Calu3 (cell line): ENCODE measurements around the gene WDR31. TPM values are rescaled to one million over a fixed set of nuclear protein-coding genes. Genes with fewer than 3 reads are reported as not detected.

Experiments
- BruUV-seq: library from RNA; stranded (reverse); fragments of 400-500 nt; replicated peaks from 2 replicates; lab custom pipeline; 2021; lab: Mats Ljungman, UMichigan
- CTCF ChIA-PET: fragments of 300-600 bp; sonication (Branson Sonifier 250); formaldehyde crosslinking; loops from one replicate; lab custom pipeline; 2022; ENCODE audit warnings: antibody characterized with exemption; lab: Charles Lee
- DNase-seq: peaks from one replicate; pipeline ENCODE4 v3.0.0; 2022
- H3K27ac Mint-ChIP-seq: one replicate; pipeline ENCODE4 v1.8.0; 2022; ENCODE audit warnings: mixed read lengths; ENCODE audit not compliant: unreplicated experiment
- H3K27me3 Mint-ChIP-seq: one replicate; pipeline ENCODE4 v1.8.0; 2022; ENCODE audit warnings: mixed read lengths; ENCODE audit not compliant: unreplicated experiment
- H3K36me3 Mint-ChIP-seq: one replicate; pipeline ENCODE4 v1.8.0; 2022; ENCODE audit warnings: mild to moderate bottlenecking, moderate library complexity, mixed read lengths; ENCODE audit not compliant: insufficient read depth, unreplicated experiment
- H3K4me1 Mint-ChIP-seq: one replicate; pipeline ENCODE4 v1.8.0; 2022; ENCODE audit warnings: mild to moderate bottlenecking, low read depth, mixed read lengths; ENCODE audit not compliant: unreplicated experiment
- H3K4me3 Mint-ChIP-seq: one replicate; pipeline ENCODE4 v1.8.0; 2022; ENCODE audit warnings: mild to moderate bottlenecking, low read depth, moderate library complexity, mixed read lengths; ENCODE audit not compliant: unreplicated experiment
- H3K9me3 Mint-ChIP-seq: one replicate; pipeline ENCODE4 v1.8.0; 2022; ENCODE audit warnings: low read depth, mixed read lengths; ENCODE audit not compliant: unreplicated experiment
- intact Hi-C: fragments of 100-400 bp; cut with micrococcal nuclease; formaldehyde crosslinking; loops from one replicate; pipeline ENCODE4 v1.10.0; 2022; ENCODE audit not compliant: unreplicated experiment
- total RNA-seq: library from RNA; stranded (reverse); gene quantifications from 2 replicates; pipeline ENCODE4 v1.2.3, GENCODE V29; 2022
- TF ChIP-seq, protein P1 (sequence below): fragments of 200-600 bp; IDR thresholded peaks from one replicate; pipeline ENCODE4 v1.8.0; 2022; ENCODE audit warnings: antibody characterized with exemption; ENCODE audit not compliant: unreplicated experiment

The WDR31 gene
- total RNA-seq, 1 experiment from 2014 or later = 3.1 TPM

- H3K27ac Mint-ChIP-seq = no peak overlapping the region
- H3K27me3 Mint-ChIP-seq = no peaks in the 10 kb centered on the region
- no peaks in the 10 kb centered on the region for H3K9me3 Mint-ChIP-seq
- peaks cover 25% of the 10 kb centered on the region for H3K4me1 Mint-ChIP-seq
- intact Hi-C loops = no loop called here
- BruUV-seq = no TSS peak
- no peak overlapping the region for H3K4me3 Mint-ChIP-seq
- DNase-seq = no peak
- H3K36me3 Mint-ChIP-seq = peaks cover 21% of the 10 kb centered on the region
- CTCF ChIA-PET = no interaction called here
- TF ChIP-seq, protein P1, sequence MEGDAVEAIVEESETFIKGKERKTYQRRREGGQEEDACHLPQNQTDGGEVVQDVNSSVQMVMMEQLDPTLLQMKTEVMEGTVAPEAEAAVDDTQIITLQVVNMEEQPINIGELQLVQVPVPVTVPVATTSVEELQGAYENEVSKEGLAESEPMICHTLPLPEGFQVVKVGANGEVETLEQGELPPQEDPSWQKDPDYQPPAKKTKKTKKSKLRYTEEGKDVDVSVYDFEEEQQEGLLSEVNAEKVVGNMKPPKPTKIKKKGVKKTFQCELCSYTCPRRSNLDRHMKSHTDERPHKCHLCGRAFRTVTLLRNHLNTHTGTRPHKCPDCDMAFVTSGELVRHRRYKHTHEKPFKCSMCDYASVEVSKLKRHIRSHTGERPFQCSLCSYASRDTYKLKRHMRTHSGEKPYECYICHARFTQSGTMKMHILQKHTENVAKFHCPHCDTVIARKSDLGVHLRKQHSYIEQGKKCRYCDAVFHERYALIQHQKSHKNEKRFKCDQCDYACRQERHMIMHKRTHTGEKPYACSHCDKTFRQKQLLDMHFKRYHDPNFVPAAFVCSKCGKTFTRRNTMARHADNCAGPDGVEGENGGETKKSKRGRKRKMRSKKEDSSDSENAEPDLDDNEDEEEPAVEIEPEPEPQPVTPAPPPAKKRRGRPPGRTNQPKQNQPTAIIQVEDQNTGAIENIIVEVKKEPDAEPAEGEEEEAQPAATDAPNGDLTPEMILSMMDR = no peak
Measured at GRCh38 chr9:113337714-113338113, 2.4 kb downstream of the WDR31 start.

- intact Hi-C loops = no loop called here
- H3K4me3 Mint-ChIP-seq = no peak overlapping the region
- CTCF ChIA-PET = no interaction called here
- no peaks in the 10 kb centered on the region for H3K27me3 Mint-ChIP-seq
- DNase-seq = no peak
- H3K27ac Mint-ChIP-seq = no peak overlapping the region
- no peaks in the 10 kb centered on the region for H3K4me1 Mint-ChIP-seq
- TF ChIP-seq, protein P1 = no peak
- BruUV-seq = no TSS peak
- no peaks in the 10 kb centered on the region for H3K9me3 Mint-ChIP-seq
- no peaks in the 10 kb centered on the region for H3K36me3 Mint-ChIP-seq
Measured at GRCh38 chr9:113331780-113332179, 8.3 kb downstream of the WDR31 start.

GRCh38 chr9:113328045-113328782 lies 11.9 kb downstream of the WDR31 start:
- Mint-ChIP-seq H3K4me1 (no peaks in the 10 kb centered on the region), H3K27me3 (no peaks in the 10 kb centered on the region), H3K27ac (no peak overlapping the region), H3K9me3 (no peaks in the 10 kb centered on the region), H3K36me3 (no peaks in the 10 kb centered on the region), H3K4me3 (no peak overlapping the region)
- TF ChIP-seq, protein P1 = no peak
- no peak for DNase-seq
- no TSS peak for BruUV-seq
- intact Hi-C loops = no loop called here
- CTCF ChIA-PET = interaction anchor here (0.6 kb wide), 1 partner anchor 306 kb away, joined by 5 read pairs; no protein-coding TSS in a partner anchor

GRCh38 chr9:113326230-113326629 lies 13.8 kb downstream of the WDR31 start:
- TF ChIP-seq, protein P1 = no peak
- no peak for DNase-seq
- intact Hi-C loops = no loop called here
- Mint-ChIP-seq H3K4me3 (no peak overlapping the region), H3K4me1 (no peaks in the 10 kb centered on the region), H3K27ac (no peak overlapping the region), H3K27me3 (no peaks in the 10 kb centered on the region), H3K36me3 (no peaks in the 10 kb centered on the region), H3K9me3 (no peaks in the 10 kb centered on the region)
- BruUV-seq = no TSS peak
- CTCF ChIA-PET = no interaction called here
